HG03575 (cell line): ENCODE measurements around the gene PSME1.
"Not testable (repeated sequence)": the region's sequence is repeated elsewhere in the genome, so short reads cannot be mapped to it uniquely, and the experiment has no call there.

Experiments
- ATAC-seq: cut with Tn5 transposase; IDR thresholded peaks from one replicate; pipeline ENCODE4 v1.9.1; 2021; ENCODE audit not compliant: unreplicated experiment, insufficient number of reproducible peaks, low FRiP score; ENCODE audit errors: extremely low read depth

PSME1 gene

DNA sequence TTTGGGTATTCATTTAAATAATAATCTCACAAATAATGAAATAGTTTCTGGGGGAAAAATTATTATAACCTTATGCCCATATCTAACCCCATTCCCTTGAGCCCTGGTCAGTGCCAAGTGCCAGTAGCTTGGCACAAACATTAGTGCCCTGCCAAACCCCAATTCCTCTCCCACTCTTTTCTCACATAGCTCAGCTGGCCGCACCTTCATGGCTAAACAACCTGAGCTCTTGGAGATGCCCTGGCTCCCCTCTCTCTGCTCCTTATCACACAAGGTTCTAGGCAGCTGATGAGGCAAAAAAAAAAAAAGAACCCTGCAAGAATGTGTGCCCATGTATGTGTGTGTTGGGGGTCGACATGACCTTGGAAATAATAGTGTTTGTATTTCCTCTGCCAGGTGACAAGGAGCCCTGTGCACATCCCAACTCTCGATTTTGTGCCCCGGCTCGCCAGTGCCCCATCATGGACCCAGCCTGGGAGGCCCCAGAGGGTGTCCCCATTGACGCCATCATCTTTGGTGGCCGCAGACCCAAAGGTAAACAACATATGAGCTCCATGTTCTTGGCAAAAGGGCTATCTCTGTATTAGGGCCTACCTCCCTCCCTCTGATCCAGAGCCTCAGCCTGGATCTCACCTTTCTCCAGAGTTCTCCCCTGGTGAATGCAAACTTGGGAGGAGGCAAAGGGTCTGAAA is 33.5 kb upstream of the PSME1 start:
- no peak for ATAC-seq

DNA sequence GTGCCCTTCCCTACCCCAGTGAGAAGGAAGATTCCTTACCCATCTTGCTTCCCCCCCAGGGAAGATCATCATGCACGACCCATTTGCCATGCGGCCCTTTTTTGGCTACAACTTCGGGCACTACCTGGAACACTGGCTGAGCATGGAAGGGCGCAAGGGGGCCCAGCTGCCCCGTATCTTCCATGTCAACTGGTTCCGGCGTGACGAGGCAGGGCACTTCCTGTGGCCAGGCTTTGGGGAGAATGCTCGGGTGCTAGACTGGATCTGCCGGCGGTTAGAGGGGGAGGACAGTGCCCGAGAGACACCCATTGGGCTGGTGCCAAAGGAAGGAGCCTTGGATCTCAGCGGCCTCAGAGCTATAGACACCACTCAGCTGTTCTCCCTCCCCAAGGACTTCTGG is 32.5 kb upstream of the PSME1 start:
- no peak for ATAC-seq

DNA sequence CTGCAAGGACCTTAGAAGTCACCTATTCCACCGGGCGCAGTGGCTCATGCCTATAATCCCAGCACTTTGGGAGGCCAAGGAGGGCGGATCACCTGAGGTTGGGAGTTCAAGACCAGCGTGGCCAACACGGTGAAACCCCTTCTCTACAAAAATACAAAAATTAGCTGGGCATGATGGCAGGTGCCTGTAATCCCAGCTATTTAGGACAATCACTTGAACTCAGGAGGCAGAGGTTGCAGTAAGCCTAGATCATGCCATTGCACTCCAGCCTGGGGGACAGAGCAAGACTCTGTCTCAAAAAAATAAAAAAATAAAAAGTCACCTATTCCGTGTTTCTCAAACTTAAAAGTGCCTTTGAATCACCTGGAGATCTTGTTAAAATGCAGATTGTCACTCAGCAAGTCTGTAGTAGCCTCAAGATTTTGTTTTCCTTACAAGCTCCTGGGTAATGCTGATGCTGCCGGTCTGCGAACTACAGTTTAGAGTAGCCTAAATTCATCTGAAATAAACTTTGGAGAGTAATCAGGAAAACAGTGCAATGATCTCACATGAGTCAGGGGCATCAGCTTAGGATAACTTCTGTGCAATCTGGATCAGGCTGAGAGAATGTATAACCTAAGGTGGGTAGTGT is 30.3 kb upstream of the PSME1 start:
- not testable (repeated sequence) for ATAC-seq

DNA sequence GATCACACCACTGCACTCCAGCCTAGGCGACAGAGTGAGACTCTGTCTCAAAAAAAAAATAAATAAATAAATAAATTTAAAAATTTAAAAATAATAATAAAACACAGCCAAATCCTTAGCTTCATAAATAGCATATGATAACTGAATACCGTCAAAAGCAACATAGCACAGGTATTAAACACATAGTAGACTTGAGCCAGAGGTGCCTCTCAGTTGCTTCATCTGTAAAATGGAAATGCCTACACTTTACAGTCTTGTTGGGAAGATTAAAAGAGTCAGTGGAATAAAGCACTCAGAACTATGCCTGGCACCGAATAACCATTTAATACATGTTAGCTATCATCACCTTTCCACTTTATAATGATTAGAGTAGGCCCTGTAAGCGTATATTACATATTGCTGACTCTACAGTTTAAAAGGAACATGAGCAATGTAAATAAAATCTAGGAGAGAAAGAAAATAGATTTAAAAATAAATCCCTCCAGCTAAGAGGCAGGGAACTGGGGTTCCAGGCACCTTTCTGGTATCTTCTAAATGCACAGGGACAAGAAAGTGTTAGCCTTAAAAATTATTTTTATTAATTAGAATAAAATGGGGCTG is 29.2 kb upstream of the PSME1 start:
- no peak for ATAC-seq

DNA sequence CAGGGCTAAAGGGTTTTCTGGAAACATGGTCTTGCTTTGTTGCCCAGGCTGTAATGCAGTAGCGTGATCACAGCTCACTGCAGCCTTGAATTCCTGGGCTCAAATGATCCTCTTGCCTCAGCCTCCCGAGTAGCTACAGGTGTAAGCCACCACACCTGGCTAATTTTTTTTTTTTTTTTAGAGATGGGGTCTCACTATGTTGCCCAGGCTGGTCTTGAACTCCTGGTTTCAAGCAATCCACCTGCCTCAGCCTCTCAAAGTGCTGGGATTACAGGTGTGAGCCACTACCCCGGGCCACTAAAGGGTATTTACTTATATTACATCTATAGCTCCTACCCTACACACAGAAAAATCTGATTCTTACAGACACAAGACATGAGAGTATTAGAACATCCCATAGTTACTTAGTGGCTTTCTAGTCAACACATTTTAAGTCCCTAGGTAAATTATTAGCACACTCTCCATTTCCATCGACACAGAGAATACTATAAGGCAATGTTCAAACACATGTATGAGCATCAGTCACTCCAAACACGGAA is 27.6 kb upstream of the PSME1 start:
- no peak for ATAC-seq

DNA sequence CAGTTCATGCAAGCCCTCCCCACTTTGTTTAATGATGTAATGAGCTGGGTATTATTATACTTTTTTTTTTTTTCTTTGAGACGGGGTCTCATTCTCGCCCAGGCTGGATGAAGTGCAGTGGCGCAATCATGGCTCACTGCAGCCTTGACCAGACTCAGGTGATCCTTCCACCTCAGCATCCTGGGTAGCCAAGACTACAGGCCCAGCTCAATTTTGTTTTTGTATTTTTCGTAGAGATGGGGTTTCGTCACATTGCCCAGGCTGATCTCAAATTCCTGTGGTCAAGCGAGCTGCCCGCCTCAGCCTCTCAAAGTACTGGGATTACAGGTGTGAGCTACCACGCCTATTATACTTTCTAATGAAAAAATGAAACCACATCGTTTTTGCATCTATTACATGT is 25.9 kb upstream of the PSME1 start:
- no peak for ATAC-seq

DNA sequence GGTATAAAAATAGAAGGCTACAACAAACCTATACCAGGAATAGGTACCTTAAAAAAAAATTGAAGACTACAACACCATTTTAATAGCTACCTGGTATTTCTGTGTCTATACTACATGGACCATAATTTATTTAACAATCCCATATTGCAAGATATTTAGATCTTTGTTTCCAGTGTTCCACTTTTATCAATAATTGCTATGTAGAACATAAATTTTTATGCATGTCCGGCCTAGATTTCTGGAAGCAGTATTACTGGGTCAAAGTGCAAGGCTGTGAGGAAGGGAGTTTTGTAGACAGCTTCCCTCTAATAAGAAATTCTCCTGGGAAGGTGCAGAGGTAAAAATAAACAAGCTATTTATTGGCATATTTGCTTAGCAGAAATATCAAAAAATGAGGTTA is 25.5 kb upstream of the PSME1 start:
- no peak for ATAC-seq

DNA sequence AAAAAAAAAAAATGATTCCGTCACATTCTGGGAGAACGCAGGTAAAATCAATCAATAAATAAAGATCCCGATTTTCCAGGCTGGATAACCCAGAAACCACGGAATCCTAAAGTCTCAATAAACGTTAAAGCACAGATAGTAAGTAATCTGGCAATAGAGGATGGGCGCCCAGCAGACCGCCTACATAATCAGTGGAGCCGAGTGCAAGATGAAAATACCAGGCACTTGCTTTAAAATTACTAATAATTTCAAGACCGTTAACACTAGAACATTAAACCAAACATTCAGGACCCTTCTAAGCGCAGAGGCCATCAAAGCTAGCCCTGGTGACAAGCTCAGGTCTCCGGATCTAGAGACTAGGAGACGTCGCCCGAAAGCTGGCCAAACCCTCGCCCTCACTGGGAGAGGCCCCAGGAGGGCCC is 22.6 kb upstream of the PSME1 start:
- no peak for ATAC-seq

DNA sequence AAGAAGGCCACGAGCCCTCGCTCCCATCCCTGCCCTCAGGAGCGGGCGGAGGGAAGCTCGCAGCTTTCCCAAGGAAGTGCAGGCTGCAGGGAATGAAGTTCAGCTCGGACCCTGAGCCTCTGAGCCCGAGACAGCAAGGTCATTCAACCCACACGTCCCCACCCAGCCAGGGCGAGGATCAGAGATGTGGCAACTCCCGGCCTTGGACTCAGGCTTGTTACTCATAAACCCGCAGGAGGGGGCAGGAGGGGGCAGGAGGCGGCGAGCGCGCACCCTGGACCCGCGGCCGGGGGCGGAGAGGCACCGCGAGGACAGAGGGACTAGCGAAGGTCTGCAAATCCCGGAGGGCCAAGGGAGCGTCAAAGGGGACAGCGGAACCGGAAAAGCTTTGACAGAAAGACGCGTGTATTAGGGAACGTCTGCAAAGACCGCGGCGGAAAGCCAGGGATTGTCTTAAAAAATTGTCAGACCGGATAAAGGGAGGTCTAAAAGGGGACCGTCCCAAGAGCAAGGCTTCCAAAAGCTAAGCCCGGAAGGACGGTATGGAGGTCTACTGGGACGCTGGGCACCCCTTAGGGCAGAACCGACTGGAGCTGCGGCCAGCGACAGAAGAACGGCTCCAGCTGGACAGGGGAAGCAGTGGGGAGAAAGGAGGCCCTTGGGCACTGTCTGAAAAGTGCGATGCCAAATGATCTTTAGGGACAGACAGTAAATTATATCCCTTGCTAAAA is 22.0 kb upstream of the PSME1 start:
- ATAC-seq: peak; percentile 21

DNA sequence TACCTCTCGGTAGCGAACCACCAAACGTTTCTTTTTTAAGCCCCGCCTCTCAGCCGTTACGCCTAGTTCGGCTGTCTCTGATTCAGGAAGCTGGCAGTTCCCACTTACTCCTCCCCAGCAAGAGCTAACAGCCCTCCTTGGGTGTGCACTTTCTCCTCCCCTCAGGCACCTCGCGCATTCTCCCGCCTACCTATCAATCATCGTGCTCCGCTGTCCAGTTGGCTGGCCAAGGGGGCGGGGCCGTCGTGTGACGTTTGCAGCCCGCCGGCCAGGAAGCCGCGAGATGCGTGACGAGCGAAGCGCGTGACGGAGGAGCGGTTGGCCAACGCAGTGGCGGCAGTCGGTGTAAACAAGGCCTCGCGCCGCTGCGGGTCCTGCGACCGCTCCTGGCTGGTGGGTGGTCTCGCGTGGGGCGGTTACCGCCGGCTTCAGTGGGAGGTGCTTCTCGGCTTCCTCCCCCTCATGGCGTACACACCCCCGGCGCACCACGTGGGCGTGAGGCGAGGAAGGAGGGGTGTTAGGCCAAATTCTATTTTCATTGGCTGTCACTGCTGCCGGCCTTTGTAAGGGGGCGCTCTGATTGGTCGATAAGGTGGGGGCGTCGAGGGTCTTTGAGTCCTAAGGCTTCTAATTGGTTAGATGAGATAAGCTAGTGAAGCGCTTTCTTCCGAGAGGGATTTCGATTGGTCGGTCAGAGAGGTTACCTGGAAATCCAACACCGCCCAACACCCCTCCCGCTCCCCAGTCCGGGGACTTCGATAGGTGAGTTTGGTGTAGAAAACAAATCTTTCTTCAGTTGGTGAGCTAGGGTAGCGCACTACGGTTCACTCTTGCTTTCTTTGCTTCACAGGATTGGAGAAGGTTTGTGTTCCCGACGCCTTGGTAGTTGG is 21.2 kb upstream of the PSME1 start, which contains the start of the genes DCAF11 and NRL:
Gene DCAF11 (plus strand): TSS at position 246 of the 890 bp plus-strand sequence. CDS start 818 bp downstream, outside the sequence.
Gene NRL (minus strand): TSS at position 418 of the 890 bp plus-strand sequence. CDS start 32,101 bp downstream, outside the sequence.
- ATAC-seq: peak; percentile 52

DNA sequence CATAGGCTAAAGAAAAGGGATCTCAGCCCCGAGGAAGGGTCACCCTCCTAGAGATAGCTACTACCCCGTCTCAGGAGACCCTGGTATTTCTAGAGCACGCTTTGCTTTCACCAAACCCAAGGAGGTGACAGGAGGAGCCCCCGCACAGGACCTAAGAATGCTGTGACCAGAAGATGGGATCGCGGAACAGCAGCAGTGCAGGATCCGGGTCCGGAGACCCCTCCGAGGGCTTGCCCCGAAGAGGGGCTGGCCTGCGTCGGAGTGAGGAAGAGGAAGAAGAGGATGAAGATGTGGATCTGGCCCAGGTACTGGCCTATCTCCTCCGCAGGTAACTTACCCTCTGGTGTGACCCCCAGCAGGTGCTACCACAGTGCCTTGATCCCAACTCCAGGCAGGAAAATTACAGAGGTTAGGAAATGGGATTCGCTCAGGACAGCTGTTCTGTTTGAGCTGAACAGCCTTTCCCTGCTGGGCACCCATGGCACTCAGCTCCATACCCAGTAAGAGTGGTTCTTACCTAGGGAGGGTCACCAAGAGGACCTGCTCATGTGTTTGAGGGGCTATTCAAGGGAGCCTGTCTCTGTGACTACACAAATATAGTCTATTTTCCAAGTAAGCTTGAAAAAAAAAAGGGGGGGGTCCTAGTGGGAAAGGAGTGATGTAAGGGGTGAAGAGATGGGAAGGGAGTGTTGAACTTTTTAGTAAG is 20.4 kb upstream of the PSME1 start:
- no peak for ATAC-seq

DNA sequence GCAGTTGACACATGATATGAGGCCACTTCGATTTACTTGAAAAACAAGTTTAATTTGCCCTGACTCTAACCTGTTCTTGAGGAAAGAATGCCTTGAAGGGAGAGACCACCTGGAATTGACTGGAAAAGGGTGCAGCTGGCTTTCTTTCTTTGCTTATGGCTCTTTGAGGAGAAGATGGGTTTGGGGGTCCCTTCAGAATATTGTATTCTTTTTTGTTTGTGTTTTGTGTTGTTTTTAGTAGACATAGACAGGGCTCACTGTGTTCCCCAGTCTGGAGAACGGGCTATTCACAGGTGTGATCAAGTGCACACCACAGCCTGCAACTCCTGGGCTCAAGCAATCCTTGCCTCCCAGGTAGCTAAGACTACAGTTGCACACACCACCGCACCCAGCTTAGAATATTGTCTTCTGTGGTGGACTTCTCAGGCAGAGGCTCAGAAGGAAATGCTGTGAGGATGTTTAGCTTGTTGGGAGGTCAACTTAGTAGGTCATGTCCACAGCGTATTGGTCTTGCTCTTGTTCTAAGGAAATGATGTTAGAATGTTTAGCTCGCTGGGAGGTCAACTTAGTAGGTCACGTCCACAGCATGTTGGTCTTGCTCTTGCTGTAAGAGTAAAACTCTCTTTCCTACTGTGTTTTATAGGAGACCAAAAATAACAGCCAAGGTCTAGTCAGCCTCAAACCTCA is 19.7 kb upstream of the PSME1 start:
- no peak for ATAC-seq

DNA sequence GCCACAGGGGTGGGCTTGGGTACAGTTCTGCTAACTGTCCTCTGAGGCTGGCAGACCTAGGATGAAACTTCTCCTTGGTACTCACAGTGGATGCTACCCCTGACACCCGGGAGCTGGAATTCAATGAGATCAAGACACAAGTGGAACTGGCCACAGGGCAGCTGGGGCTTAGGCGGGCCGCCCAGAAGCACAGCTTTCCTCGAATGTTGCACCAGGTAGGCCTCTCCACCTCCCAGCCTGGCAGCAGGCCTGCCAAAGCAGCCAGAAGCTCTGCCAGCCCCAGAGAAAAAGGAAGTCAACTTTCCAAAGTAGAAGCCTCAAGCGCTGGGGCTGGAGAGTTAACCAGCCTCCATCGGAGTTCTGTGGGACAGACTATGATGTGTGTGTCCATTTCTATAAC is 18.8 kb upstream of the PSME1 start:
- no peak for ATAC-seq

DNA sequence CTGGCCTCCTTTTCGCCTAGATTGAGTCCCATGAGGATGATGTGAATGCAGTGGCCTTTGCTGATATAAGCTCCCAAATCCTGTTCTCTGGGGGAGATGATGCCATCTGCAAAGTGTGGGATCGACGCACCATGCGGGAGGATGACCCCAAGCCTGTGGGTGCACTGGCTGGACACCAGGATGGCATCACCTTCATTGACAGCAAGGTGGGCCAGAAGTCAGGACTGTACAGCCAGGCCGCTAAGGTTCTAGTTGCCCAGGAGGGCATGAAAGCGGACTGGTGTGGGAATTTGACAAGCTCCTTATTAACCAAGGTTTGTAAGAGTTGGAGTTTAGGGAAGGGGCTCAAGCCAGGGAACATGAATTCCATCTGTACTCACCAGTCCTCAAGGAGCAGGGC is 16.3 kb upstream of the PSME1 start:
- no peak for ATAC-seq

DNA sequence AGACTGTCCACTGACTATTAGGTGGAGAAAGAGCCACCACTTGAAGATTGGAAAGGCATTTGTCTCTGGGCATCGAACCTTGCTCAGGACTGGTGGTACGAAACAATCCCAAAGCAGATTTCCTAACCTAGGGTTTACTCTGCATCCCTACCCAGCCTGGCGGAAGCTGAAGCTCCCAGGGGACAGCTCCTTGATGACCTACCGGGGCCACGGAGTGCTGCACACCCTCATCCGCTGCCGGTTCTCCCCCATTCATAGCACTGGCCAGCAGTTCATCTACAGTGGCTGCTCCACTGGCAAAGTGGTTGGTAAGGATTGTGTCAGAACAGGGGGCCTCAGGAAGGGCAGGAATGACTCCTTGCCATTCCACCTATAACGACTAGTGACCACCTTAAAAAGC is 14.8 kb upstream of the PSME1 start:
- ATAC-seq: no peak

DNA sequence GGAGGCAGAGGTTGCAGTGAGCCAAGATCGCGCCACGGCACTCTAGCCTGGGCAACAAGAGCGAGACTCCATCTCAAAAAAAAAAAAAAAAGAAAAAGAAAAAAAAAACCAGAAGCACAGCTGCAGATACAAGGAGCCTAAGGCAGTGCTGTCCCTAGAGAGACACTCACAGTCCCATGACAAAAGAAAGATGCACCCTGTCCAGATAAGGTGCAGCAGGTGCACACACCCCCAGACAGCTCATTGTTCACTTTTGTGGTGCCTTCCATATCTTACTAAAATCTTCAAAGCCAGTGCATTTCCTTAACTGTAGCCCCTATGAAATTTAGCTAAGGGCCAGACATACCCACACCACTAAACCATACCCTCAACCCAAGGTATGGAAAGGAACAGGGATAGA is 13.6 kb upstream of the PSME1 start:
- no peak for ATAC-seq

DNA sequence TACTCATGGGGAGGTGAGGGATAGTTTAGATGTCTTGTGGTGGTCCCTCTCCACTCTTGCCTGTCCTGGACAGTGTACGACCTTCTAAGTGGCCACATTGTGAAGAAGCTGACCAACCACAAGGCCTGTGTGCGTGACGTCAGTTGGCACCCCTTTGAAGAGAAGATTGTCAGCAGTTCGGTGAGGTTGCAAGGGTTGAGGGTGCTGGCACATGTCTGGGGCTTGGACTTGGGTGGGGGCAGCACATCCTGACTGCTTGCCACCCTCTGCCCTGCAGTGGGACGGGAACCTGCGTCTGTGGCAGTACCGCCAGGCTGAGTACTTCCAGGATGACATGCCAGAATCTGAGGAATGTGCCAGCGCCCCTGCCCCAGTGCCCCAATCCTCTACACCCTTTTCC is 13.1 kb upstream of the PSME1 start:
- ATAC-seq: no peak
